Peyer's patch (tissue), 4 donors: ENCODE results near the gene ATP1B1. TPM values are rescaled to one million over a fixed set of nuclear protein-coding genes. Genes with fewer than 3 reads are reported as not detected.
A peak's percentile ranks its signal among the peaks of the same experiment; 100 is the strongest.

Experiments used
- DNase-seq, 3 donors: peaks; one replicate each; pipeline ENCODE4 v3.0.0-alpha.2; 2017 to 2019
- H3K27ac ChIP-seq, 4 donors: fragments of 200-600 bp; sonication (generic); one replicate each; pipeline ENCODE4 v1.5.1; 2016 to 2019
- H3K27me3 ChIP-seq, 2 donors: fragments of 200-600 bp; sonication (generic); one replicate each; pipeline ENCODE4 v1.5.1; 2019
- H3K36me3 ChIP-seq, 3 donors: fragments of 200-600 bp; sonication (generic); one replicate each; pipeline ENCODE4 v1.5.1; 2016 to 2019
- H3K4me1 ChIP-seq, 4 donors: fragments of 200-600 bp; sonication (generic); one replicate each; pipeline ENCODE4 v1.5.1; 2016 to 2019
- H3K4me3 ChIP-seq, 4 donors: fragments of 200-600 bp; sonication (generic); 1 replicate in 3 of 4; 2 replicates in 1 of 4; pipeline ENCODE4 v1.5.1; 2016 to 2019; ENCODE audit warnings: mild to moderate bottlenecking in 1 of 4
- H3K9me3 ChIP-seq, 4 donors: fragments of 200-600 bp; sonication (generic); one replicate each; pipeline ENCODE4 v1.5.1; 2016 to 2019; ENCODE audit warnings: mild to moderate bottlenecking in 1 of 4
- CTCF ChIP-seq, 6 experiments: fragments of 450-650 bp in 4 of 6; fragments of 200-600 bp in 2 of 6; sonication (generic) in 1 of 6; IDR thresholded peaks; one replicate each; pipeline ENCODE4 v1.5.1; 2017 to 2019; ENCODE audit warnings: antibody characterized with exemption in 6 of 6, mild to moderate bottlenecking in 3 of 6, moderate library complexity in 1 of 6
- POLR2A ChIP-seq, 2 donors: fragments of 450-650 bp; IDR thresholded peaks; one replicate each; pipeline ENCODE4 v1.5.1; 2017; ENCODE audit warnings: antibody characterized with exemption in 2 of 2, mild to moderate bottlenecking in 2 of 2, moderate library complexity in 2 of 2
- total RNA-seq, 4 donors: library from RNA; depleted of rRNA; stranded (reverse); fragments of >200 nt; gene quantifications; one replicate each; pipeline ENCODE4 v1.1.0, GENCODE V29; 2016

The ATP1B1 gene
- total RNA-seq, result 100 to 1,000 TPM in 3 of 4 donors, 10 to 100 TPM in 1; 70.1 to 659 (median 499) TPM

GRCh38 chr1:169106095-169106920, at the start of gene ATP1B1:
TSS of gene ATP1B1 (plus strand) at chr1:169106690. CDS start at chr1:169106830, 140 bp downstream.
- Histone ChIP-seq H3K4me1 (peaks cover 0 to 6% (median 2%) of the 10 kb centered on the region in 4 donors), H3K36me3 (peaks cover 0 to 3% (median 0%) of the 10 kb centered on the region in 3 donors), H3K27me3 (no peaks in the 10 kb centered on the region), H3K9me3 (no peaks in the 10 kb centered on the region), H3K27ac (peak within 1 kb of the TSS; percentile 83 to 94 (median 91)), H3K4me3 (peak within 1 kb of the TSS; percentile 63 to 97 (median 90))
- TF ChIP-seq POLR2A (IDR thresholded peaks at IDR 0.05) (peak; percentile 99 to 100), CTCF (IDR thresholded peaks at IDR 0.05) (peak; percentile 58 to 77 (median 71))
- peak; percentile 82 to 96 (median 95) for DNase-seq

- Histone ChIP-seq H3K27me3 (no peaks in the 10 kb centered on the region), H3K36me3 (no peaks in the 10 kb centered on the region), H3K4me3 (no peak overlapping the region), H3K27ac (peak overlapping the region in 3 of 4 donors; percentile 24 to 83 (median 79)), H3K9me3 (no peaks in the 10 kb centered on the region), H3K4me1 (peaks cover 0 to 17% (median 0%) of the 10 kb centered on the region in 4 donors)
- TF ChIP-seq POLR2A (IDR thresholded peaks at IDR 0.05) (no peak), CTCF (IDR thresholded peaks at IDR 0.05) (no peak)
- DNase-seq, result no peak
These were observed 47.1 kb upstream of the ATP1B1 start for GRCh38 chr1:169059421-169059820.

- DNase-seq, result peak in 2 of 3 donors; percentile 85 to 86
- Histone ChIP-seq H3K36me3 (no peaks in the 10 kb centered on the region), H3K4me3 (no peak overlapping the region), H3K27ac (peak overlapping the region in 3 of 4 donors; percentile 55 to 83 (median 79)), H3K9me3 (no peaks in the 10 kb centered on the region), H3K27me3 (no peaks in the 10 kb centered on the region), H3K4me1 (peaks cover 0 to 17% (median 0%) of the 10 kb centered on the region in 4 donors)
- TF ChIP-seq POLR2A (IDR thresholded peaks at IDR 0.05) (peak in 1 of 2 donors; percentile 35), CTCF (IDR thresholded peaks at IDR 0.05) (no peak)
These were observed 46.3 kb upstream of the ATP1B1 start for GRCh38 chr1:169060043-169060722.

GRCh38 chr1:169060919-169061639, 45.4 kb upstream of the ATP1B1 start:
- H3K36me3 ChIP-seq, result no peaks in the 10 kb centered on the region

More at GRCh38 chr1:169060919-169061639, 45.4 kb upstream of the ATP1B1 start:
- no peak for TF ChIP-seq CTCF (IDR thresholded peaks at IDR 0.05)
- peak overlapping the region in 3 of 4 donors; percentile 55 to 83 (median 79) for H3K27ac ChIP-seq
- peak in 1 of 3 donors; percentile 62 for DNase-seq
- H3K27me3 ChIP-seq, result no peaks in the 10 kb centered on the region
- H3K9me3 ChIP-seq, result no peaks in the 10 kb centered on the region
- H3K4me1 ChIP-seq, result peaks cover 0 to 17% (median 0%) of the 10 kb centered on the region in 4 donors
- no peak overlapping the region for H3K4me3 ChIP-seq
